ENCODE measurements around the gene MARCKS. TPM values are rescaled to one million over a fixed set of nuclear protein-coding genes. Genes with fewer than 3 reads are reported as not detected.

Gene MARCKS
- total RNA-seq, 1 donor from 2014 or later = 669 TPM

- H3K4me3 Mint-ChIP-seq (ENCODE audit: unreplicated experiment) = no peak overlapping the region
- no peak overlapping the region for H3K27ac Mint-ChIP-seq (ENCODE audit: unreplicated experiment)
- TF ChIP-seq CTCF (IDR thresholded peaks at IDR 0.05; ENCODE audit: unreplicated experiment) = no peak
- no peak for DNase-seq (ENCODE audit: low spot score)
- no peaks in the 10 kb centered on the region for H3K27me3 Mint-ChIP-seq (ENCODE audit: unreplicated experiment)
- no peaks in the 10 kb centered on the region for H3K36me3 Mint-ChIP-seq (ENCODE audit: low read depth, unreplicated experiment)
- no peaks in the 10 kb centered on the region for H3K9me3 Mint-ChIP-seq (ENCODE audit: unreplicated experiment)
- H3K4me1 Mint-ChIP-seq (ENCODE audit: unreplicated experiment) = peaks cover 15% of the 10 kb centered on the region
These were observed 9.7 kb upstream of the MARCKS start for GRCh38 chr6:113847447-113847846.

- no peak for DNase-seq (ENCODE audit: low spot score)
- Mint-ChIP-seq H3K36me3 (ENCODE audit: low read depth, unreplicated experiment) (no peaks in the 10 kb centered on the region), H3K9me3 (ENCODE audit: unreplicated experiment) (no peaks in the 10 kb centered on the region), H3K4me1 (ENCODE audit: unreplicated experiment) (peaks cover 18% of the 10 kb centered on the region), H3K4me3 (ENCODE audit: unreplicated experiment) (no peak overlapping the region), H3K27ac (ENCODE audit: unreplicated experiment) (no peak overlapping the region), H3K27me3 (ENCODE audit: unreplicated experiment) (no peaks in the 10 kb centered on the region)
- no peak for TF ChIP-seq CTCF (IDR thresholded peaks at IDR 0.05; ENCODE audit: unreplicated experiment)
These were observed 8.9 kb upstream of the MARCKS start for GRCh38 chr6:113848280-113848679.

- H3K4me1 Mint-ChIP-seq (ENCODE audit: unreplicated experiment) = peaks cover 19% of the 10 kb centered on the region
- no peak overlapping the region for H3K4me3 Mint-ChIP-seq (ENCODE audit: unreplicated experiment)
- no peak for TF ChIP-seq CTCF (IDR thresholded peaks at IDR 0.05; ENCODE audit: unreplicated experiment)
- no peaks in the 10 kb centered on the region for H3K9me3 Mint-ChIP-seq (ENCODE audit: unreplicated experiment)
- no peaks in the 10 kb centered on the region for H3K27me3 Mint-ChIP-seq (ENCODE audit: unreplicated experiment)
- H3K36me3 Mint-ChIP-seq (ENCODE audit: low read depth, unreplicated experiment) = no peaks in the 10 kb centered on the region
- no peak for DNase-seq (ENCODE audit: low spot score)
- no peak overlapping the region for H3K27ac Mint-ChIP-seq (ENCODE audit: unreplicated experiment)
These were observed 8.3 kb upstream of the MARCKS start for GRCh38 chr6:113848811-113849210.

DNA sequence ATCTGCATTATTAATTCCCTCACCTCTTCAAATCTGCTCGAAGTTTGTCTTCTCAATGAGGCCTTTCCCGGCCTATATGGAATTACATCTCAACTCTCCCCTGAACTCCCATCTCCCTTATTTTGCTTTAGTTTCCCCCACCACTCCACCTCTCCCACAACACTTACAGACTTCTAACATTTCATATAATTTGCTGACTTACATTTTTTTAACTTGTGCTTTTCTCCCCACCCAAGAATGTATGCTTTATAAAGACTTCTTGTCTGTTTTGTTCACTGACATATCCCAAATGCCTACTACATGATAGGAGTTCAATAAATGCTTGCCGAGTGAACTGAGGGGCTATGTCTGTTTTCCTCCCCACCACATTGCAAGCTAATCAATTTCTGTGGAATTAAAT is 3.9 kb upstream of the MARCKS start:
- H3K4me3 Mint-ChIP-seq (ENCODE audit: unreplicated experiment) = no peak overlapping the region
- no peak overlapping the region for H3K27ac Mint-ChIP-seq (ENCODE audit: unreplicated experiment)

More for the DNA sequence above, 3.9 kb upstream of the MARCKS start:
- no peak for DNase-seq (ENCODE audit: low spot score)
- Mint-ChIP-seq H3K36me3 (ENCODE audit: low read depth, unreplicated experiment) (peaks cover 7% of the 10 kb centered on the region), H3K27me3 (ENCODE audit: unreplicated experiment) (peaks cover 13% of the 10 kb centered on the region), H3K9me3 (ENCODE audit: unreplicated experiment) (no peaks in the 10 kb centered on the region), H3K4me1 (ENCODE audit: unreplicated experiment) (peaks cover 25% of the 10 kb centered on the region)
- TF ChIP-seq CTCF (IDR thresholded peaks at IDR 0.05; ENCODE audit: unreplicated experiment) = no peak
